Erythroblast (primary cell): ENCODE measurements around the gene EXO1.

Experiments used
- DNase-seq, 2 experiments: peaks; one replicate each; lab custom pipeline; 2025; lab: John Stamatoyannopoulos, UW
- GATA1 ChIP-seq: IDR thresholded peaks from 2 replicates; pipeline ENCODE4 v1.6.1; 2011; ENCODE audit warnings: low read depth, mild to moderate bottlenecking, control low read depth, low read length, moderate library complexity
- POLR2A ChIP-seq: IDR thresholded peaks from 2 replicates; pipeline ENCODE4 v1.6.1; 2011; ENCODE audit warnings: mild to moderate bottlenecking, low read length

Gene EXO1

GRCh38 chr1:241883159-241883558 is 35.2 kb downstream of the EXO1 start:
- TF ChIP-seq POLR2A (no peak), GATA1 (no peak)

GRCh38 chr1:241888232-241888631 is 40.2 kb downstream of the EXO1 start:
- DNase-seq = no peak
- no peak for TF ChIP-seq GATA1
- no peak for TF ChIP-seq POLR2A

More at GRCh38 chr1:241883159-241883558, 35.2 kb downstream of the EXO1 start:
- DNase-seq = no peak

- TF ChIP-seq POLR2A (no peak), GATA1 (no peak)
- DNase-seq = no peak
Measured at GRCh38 chr1:241891296-241891695, 43.3 kb downstream of the EXO1 start.

GRCh38 chr1:241894016-241894415 is 46.0 kb downstream of the EXO1 start:
- TF ChIP-seq GATA1 (no peak), POLR2A (no peak)

GRCh38 chr1:241895013-241895412 is 47.0 kb downstream of the EXO1 start:
- no peak for DNase-seq
- TF ChIP-seq GATA1 (no peak), POLR2A (no peak)

More at GRCh38 chr1:241894016-241894415, 46.0 kb downstream of the EXO1 start:
- no peak for DNase-seq

GRCh38 chr1:241896670-241896962 is 48.6 kb downstream of the EXO1 start:
- TF ChIP-seq GATA1 (no peak), POLR2A (no peak)
- no peak for DNase-seq

- TF ChIP-seq POLR2A = no peak
- no peak for TF ChIP-seq GATA1
- DNase-seq = no peak
Measured at GRCh38 chr1:241899210-241899609, 51.2 kb downstream of the EXO1 start.

GRCh38 chr1:241900381-241900780 is 52.4 kb downstream of the EXO1 start:
- no peak for DNase-seq
- TF ChIP-seq POLR2A (no peak), GATA1 (no peak)

- TF ChIP-seq POLR2A = no peak
- TF ChIP-seq GATA1 = no peak
- DNase-seq = no peak
Measured at GRCh38 chr1:241902391-241903065, 54.5 kb downstream of the EXO1 start.

- DNase-seq = no peak
Measured at GRCh38 chr1:241916196-241916595, 68.2 kb downstream of the EXO1 start.

GRCh38 chr1:241917487-241917886 is 69.5 kb downstream of the EXO1 start:
- DNase-seq = no peak
- TF ChIP-seq POLR2A = no peak
- no peak for TF ChIP-seq GATA1

More at GRCh38 chr1:241916196-241916595, 68.2 kb downstream of the EXO1 start:
- no peak for TF ChIP-seq POLR2A
- no peak for TF ChIP-seq GATA1

GRCh38 chr1:241918879-241919278 is 70.9 kb downstream of the EXO1 start:
- no peak for DNase-seq
- TF ChIP-seq POLR2A = no peak
- TF ChIP-seq GATA1 = no peak

- TF ChIP-seq GATA1 (no peak), POLR2A (no peak)
Measured at GRCh38 chr1:241924080-241924808, 76.2 kb downstream of the EXO1 start.

GRCh38 chr1:241926141-241926540 is 78.1 kb downstream of the EXO1 start:
- DNase-seq = no peak
- TF ChIP-seq POLR2A = no peak

More at GRCh38 chr1:241924080-241924808, 76.2 kb downstream of the EXO1 start:
- no peak for DNase-seq
